Kidney tubule cell (primary cell): ENCODE measurements around the gene MED29.

Source experiments
- DNase-seq: peaks from one replicate; pipeline ENCODE4 v3.0.0-alpha.2; 2018; ENCODE audit warnings: low spot score

The MED29 gene

GRCh38 chr19:39411081-39411831 lies 20.1 kb downstream of the MED29 start:
- peak; percentile 42 for DNase-seq

DNA sequence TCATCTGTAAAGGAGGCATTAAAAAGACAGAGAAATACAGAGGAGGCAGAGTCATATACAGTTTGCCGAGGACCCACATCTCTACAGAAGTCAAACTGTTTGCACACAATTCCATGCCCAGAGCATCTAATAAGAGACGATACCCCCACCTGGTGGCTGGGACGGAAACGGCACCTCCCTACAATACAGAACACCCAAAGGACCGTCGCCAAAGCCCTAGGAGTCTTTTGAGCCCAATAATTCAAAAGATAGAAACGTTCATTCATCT lies 20.6 kb downstream of the MED29 start:
- peak; percentile 93 for DNase-seq

- DNase-seq: peak; percentile 100
Observed at GRCh38 chr19:39412100-39412866, 21.1 kb downstream of the MED29 start, which contains the start of gene PLEKHG2. TSS of gene PLEKHG2 (plus strand) at chr19:39412669. CDS start at chr19:39414087, 1,418 bp downstream.

DNA sequence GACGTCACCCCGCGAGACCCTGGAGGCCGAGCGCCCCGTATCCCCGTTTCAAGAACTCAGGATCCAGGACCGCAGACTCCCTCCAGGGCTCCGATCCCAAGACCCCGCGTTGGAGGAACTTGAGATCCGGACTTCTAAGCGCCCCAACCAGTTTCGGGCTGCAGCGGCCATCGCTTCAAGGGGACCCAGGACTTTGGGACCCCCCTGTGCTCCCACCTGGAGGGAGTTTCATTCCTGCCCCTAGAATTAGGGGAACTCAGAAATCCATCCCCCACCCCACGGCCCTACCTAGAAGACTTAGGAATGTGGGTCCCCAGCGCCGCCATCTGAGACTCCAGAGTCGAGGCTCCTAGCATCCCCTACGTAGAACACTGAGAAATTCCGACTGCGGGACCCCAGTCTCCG lies 21.7 kb downstream of the MED29 start:
- no peak for DNase-seq

- no peak for DNase-seq
Observed at GRCh38 chr19:39413272-39413910, 22.2 kb downstream of the MED29 start.

DNA sequence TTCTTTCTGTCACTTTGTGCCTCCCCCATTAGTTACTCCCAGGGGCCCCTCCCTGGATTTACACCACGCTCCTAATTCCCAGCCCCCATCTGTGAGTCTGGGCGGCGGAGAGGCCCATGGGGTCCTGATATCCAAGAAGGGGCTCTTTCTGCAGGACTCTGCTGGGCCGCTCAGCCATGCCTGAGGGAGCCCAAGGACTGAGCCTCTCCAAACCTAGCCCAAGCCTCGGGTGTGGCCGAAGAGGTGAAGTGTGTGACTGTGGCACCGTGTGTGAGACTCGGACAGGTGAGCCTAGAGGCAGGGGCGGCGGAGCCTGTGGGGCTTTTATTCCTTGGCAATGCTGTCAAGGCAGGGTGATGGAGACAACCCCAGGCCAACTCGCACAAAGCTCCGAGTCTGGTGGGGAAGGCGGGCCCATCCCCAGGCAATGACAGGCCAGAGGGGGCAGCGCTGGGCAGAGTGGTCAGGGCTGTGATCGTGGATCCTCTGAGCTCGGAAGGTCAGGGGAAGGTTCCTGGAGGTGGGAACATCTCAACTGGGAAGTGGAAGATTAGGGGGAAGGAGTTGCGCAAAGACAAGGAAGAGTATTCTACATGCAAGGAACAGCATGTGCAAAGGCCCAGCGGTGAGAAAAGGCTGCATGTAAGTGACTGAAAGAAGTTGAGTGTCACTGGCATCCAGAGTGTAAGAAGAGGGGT lies 22.9 kb downstream of the MED29 start:
- no peak for DNase-seq

- DNase-seq: no peak
Observed at GRCh38 chr19:39415111-39416046, 24.2 kb downstream of the MED29 start.

GRCh38 chr19:39416152-39417120 lies 25.3 kb downstream of the MED29 start:
- no peak for DNase-seq

DNA sequence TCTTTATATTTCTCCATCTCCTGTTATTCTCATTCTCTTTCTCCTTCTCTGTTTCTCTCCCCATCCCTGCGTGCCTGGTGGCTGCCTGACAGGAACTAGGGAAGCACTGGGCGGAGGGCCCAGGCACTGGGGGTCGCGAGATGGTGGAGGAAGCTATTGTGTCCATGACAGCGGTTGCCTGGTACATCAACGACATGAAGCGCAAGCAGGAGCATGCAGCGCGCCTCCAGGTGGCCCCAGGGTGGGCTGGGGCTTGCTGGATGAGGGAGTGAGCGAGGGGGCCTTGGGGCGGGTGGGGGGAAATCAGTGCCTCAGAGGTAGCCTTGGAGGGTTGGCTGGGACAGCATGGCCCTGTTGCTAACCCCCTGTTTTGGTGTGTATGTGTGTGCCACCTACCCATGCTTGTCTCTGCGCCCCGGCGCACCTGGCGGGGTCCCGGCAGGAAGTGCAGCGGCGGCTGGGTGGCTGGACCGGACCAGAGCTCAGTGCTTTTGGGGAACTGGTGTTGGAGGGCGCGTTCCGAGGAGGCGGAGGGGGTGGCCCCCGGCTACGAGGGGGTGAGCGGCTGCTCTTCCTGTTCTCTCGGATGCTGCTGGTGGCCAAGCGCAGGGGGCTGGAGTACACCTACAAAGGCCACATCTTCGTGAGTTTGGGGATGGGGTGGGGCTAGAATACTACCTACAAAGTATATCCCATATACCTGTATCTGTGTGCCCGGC lies 26.4 kb downstream of the MED29 start:
- DNase-seq: no peak

DNA sequence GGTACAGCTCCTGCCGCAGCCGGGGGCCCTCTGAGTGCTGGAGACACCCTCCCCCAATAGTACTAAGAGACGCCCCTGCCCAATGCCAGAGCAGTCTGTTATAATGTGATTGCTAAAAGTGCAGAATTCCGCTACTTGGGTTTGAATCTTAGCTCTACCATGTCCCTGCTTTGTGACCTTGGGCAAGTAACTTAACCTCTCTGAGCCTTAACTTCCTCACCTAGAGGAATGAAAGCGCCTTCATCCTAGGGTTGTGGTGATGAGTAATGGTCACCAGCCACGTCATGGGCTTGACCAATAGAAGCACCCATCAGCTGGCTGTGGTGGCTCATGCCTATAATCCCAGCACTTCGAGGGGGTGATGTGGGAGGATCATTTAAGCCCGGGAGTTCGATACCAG lies 27.8 kb downstream of the MED29 start:
- no peak for DNase-seq

DNA sequence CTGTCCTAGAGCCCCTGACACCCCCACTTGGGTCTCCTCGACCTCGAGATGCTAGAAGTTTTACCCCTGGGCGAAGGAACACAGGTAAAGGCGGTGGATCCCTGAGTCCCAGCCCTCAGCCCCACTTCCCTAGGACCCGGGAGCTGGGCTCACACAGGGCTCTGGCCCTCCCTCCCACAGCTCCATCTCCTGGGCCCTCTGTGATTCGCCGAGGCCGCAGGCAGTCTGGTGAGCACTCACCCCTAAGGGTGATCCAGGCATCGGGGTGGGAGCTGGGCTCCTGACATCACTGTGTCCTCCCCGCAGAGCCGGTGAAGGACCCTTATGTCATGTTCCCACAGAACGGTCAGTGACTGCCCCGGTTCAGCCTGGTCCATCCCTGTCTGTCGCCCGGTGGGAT lies 29.6 kb downstream of the MED29 start:
- no peak for DNase-seq

GRCh38 chr19:39422020-39422419 lies 30.8 kb downstream of the MED29 start:
- no peak for DNase-seq

DNA sequence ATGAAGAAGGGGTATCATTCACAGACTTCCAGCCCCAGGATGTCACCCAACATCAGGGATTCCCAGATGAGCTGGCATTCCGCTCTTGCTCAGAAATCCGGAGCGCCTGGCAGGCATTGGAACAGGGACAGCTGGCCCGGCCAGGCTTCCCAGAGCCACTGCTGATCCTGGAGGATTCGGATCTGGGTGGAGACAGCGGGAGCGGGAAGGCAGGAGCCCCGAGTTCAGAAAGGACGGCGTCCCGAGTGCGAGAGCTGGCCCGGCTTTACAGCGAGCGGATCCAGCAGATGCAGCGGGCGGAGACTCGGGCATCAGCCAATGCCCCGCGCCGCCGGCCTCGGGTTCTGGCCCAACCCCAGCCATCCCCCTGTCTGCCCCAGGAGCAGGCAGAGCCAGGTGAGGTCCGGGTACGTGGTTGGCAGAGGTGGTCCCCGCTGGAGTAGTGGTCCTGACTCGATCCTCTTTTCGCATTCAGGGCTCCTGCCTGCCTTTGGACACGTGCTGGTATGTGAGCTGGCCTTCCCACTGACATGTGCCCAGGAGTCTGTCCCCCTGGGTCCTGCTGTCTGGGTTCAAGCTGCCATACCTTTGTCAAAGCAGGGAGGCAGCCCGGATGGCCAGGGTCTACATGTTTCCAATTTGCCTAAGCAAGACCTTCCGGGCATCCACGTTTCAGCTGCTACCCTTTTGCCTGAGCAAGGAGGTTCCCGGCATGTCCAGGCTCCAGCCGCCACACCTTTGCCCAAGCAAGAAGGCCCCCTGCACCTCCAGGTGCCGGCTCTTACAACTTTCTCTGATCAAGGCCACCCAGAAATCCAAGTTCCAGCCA lies 32.3 kb downstream of the MED29 start:
- DNase-seq: no peak

- no peak for DNase-seq
Observed at GRCh38 chr19:39424934-39425333, 33.8 kb downstream of the MED29 start.

GRCh38 chr19:39425744-39426143 lies 34.6 kb downstream of the MED29 start:
- no peak for DNase-seq

DNA sequence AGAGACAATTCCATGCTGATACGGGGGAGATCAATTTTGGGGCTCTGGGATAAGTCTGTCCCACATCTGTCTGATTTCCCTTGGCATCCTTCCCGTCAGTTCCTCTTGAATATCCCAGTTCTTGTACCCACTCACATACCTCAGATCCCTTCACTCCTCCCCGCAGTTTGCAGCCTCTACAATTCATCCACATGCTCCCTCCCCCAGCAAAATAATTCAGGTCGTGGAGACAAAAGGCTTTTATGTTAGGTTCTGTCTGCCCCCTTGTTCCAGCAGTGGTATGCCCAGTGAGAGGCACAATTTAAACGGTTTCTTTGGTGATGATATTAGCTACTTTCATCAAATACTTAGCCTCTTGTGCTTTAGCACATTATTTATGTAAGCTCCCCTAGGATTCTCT lies 35.0 kb downstream of the MED29 start:
- DNase-seq: no peak

GRCh38 chr19:39427707-39428106 lies 36.5 kb downstream of the MED29 start:
- no peak for DNase-seq

DNA sequence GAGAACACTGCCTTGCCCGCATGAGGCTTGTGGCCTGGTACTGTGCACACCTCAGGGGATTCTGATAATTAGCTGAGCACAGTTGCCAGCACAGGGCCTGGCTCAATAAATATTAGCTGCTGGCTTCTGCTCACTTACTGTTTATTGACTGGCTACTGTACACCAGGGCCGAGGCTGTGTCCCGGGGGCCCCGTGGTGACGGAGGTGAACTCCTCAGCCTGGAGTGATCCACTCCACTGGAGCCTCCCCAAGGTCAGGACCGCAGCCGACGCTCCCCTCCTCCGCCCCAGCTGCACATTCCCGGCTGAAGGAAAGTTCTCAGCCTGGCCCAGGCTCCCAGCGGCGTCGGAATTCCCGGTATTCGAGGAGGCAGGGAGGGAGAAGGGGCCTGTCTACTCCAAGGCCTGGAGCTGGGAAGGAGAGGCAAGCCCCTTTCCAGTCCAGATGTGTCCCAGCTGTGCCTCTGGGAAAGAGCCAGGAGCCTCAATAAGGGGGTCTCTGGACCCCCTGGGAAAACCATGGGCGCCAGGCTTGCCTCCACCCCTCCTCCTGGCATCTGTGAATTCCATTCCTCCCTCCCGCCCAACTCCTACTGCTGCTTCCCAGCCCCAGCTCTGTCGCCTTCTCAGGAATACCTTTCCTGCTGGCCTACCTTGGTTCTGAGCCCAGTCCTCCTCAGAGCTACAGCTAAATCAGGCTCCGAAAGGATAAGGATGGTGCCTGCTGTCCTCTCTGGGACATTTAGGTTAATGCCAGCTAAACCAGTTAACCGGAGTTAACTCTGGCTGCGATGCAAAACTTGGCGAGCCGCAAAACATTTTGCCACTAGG lies 37.3 kb downstream of the MED29 start:
- peak; percentile 82 for DNase-seq
